Body of pancreas (tissue), 4 donors: ENCODE measurements around the gene RDX. TPM values are rescaled to one million over a fixed set of nuclear protein-coding genes. Genes with fewer than 3 reads are reported as not detected.
"Not testable (repeated sequence)": the region's sequence is repeated elsewhere in the genome, so short reads cannot be mapped to it uniquely, and the experiment has no call there.

Experiments
- ATAC-seq: fragments of 150-250 bp; one replicate; pipeline ENCODE4 v1.9.1; 2016
- DNase-seq, 4 donors: peaks; one replicate each; pipeline ENCODE4 v3.0.0-alpha.2; 2019
- H3K27ac ChIP-seq, 4 donors: fragments of 200-600 bp; sonication (generic); 1 replicate in 3 of 4; 2 replicates in 1 of 4; pipeline versions ENCODE4 v1.5.1 to v1.6.1; 2016 to 2019; ENCODE audit warnings: mild to moderate bottlenecking in 1 of 4, mixed read lengths in 1 of 4, moderate library complexity in 1 of 4
- H3K27me3 ChIP-seq, 2 donors: fragments of 200-600 bp; sonication (generic); one replicate each; pipeline ENCODE4 v1.6.0; 2016; ENCODE audit warnings: mild to moderate bottlenecking in 1 of 2
- H3K36me3 ChIP-seq, 2 donors: fragments of 200-600 bp; sonication (generic); replicated peaks in 1 of 2; 2 replicates each; pipeline ENCODE4 v1.5.1; 2016; ENCODE audit warnings: low read depth in 2 of 2; ENCODE audit not compliant: insufficient read depth in 1 of 2
- H3K4me1 ChIP-seq: fragments of 200-600 bp; sonication (generic); one replicate; pipeline ENCODE4 v1.6.0; 2016
- H3K4me3 ChIP-seq, 2 donors: fragments of 200-600 bp; sonication (generic); 1 replicate in 1 of 2; 2 replicates in 1 of 2; pipeline ENCODE4 v1.5.1; 2016 to 2019
- H3K9me3 ChIP-seq, 3 donors: fragments of 200-600 bp; sonication (generic); 1 replicate in 2 of 3; 2 replicates in 1 of 3; pipeline ENCODE4 v1.5.1; 2016
- POLR2A ChIP-seq, 3 donors: fragments of 450-650 bp; IDR thresholded peaks; one replicate each; pipeline ENCODE4 v1.6.1; 2016; ENCODE audit warnings: antibody characterized with exemption in 3 of 3, mild to moderate bottlenecking in 2 of 3
- WGBS, 2 donors: methylation state at CpG; one replicate each; pipeline ENCODE4 v1.1.5; 2017; 5-methylcytosine and 5-hydroxymethylcytosine counted together
- intact Hi-C: fragments of 100-400 bp; cut with DNase I; formaldehyde crosslinking; loops from one replicate; pipeline ENCODE4 v1.15.1; 2023
- total RNA-seq, 2 donors: library from RNA; depleted of rRNA; stranded (reverse); fragments of >200 nt; gene quantifications; one replicate each; pipeline ENCODE4 v1.1.0, GENCODE V29; 2016
- TF ChIP-seq, protein P1 (sequence below), 7 experiments: fragments of 450-650 bp in 4 of 7; fragments of 200-600 bp in 3 of 7; sonication (generic) in 3 of 7; IDR thresholded peaks; one replicate each; pipeline ENCODE4 v1.5.1; 2016 to 2019; ENCODE audit warnings: antibody characterized with exemption in 7 of 7

Gene RDX
- total RNA-seq, 2 donors from 2014 or later, result 43.8 TPM

- H3K4me3 ChIP-seq, result no peak overlapping the region
- H3K36me3 ChIP-seq, result no peaks in the 10 kb centered on the region
- DNase-seq (no peak), ATAC-seq (no peak)
- WGBS, 2 donors, result 90 to 91% methylated on average over 5 of the region's 5 CpGs
- no peaks in the 10 kb centered on the region for H3K4me1 ChIP-seq
- no peaks in the 10 kb centered on the region for H3K27me3 ChIP-seq
- no peaks in the 10 kb centered on the region for H3K9me3 ChIP-seq
- no peak overlapping the region for H3K27ac ChIP-seq
- intact Hi-C loops, result loop anchor here (5.0 kb wide), 1 partner anchor 176 kb away; no protein-coding TSS in a partner anchor
- TF ChIP-seq POLR2A (IDR thresholded peaks at IDR 0.05), result no peak
- TF ChIP-seq, protein P1, sequence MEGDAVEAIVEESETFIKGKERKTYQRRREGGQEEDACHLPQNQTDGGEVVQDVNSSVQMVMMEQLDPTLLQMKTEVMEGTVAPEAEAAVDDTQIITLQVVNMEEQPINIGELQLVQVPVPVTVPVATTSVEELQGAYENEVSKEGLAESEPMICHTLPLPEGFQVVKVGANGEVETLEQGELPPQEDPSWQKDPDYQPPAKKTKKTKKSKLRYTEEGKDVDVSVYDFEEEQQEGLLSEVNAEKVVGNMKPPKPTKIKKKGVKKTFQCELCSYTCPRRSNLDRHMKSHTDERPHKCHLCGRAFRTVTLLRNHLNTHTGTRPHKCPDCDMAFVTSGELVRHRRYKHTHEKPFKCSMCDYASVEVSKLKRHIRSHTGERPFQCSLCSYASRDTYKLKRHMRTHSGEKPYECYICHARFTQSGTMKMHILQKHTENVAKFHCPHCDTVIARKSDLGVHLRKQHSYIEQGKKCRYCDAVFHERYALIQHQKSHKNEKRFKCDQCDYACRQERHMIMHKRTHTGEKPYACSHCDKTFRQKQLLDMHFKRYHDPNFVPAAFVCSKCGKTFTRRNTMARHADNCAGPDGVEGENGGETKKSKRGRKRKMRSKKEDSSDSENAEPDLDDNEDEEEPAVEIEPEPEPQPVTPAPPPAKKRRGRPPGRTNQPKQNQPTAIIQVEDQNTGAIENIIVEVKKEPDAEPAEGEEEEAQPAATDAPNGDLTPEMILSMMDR (IDR thresholded peaks at IDR 0.05), result no peak
These were observed 100.1 kb downstream of the RDX start for GRCh38 chr11:110196241-110196754.

GRCh38 chr11:110194211-110194766 lies 102.1 kb downstream of the RDX start:
- H3K4me3 ChIP-seq, DNase-seq, H3K27me3 ChIP-seq, H3K4me1 ChIP-seq, H3K9me3 ChIP-seq, H3K27ac ChIP-seq, ATAC-seq, intact Hi-C loops, H3K36me3 ChIP-seq: not testable (repeated sequence)
- 73% methylated on average over 10 of the region's 10 CpGs for WGBS, 2 donors

DNA sequence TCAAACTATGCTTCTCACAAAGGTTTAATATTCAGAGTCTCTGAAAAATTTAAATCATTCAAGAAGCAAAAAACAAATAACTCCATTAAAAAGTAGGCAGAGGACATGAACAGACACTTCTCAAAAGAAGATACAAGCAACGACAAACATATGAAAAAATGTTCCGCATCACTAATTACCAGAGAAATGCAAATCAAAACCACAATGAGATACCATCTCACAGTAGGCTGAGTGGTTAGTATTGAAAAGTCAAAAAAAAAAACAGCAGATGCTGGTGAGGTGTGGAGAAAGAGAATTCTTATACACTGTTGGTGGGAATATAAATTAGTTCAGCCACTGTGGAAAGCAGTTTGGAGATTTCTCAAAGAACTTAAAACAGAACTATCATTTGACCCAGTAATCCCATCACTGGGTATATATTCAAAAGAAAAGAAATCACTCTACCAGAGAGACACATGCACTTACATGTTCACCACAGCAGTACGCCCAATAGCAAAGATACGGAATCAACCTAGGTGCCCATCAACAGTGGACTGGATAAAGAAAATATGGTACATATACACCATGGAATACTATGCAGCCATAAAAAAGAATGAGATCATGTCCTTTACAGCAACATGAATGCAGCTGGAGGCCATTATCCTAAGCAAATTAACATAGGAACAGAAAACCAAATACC lies 103.7 kb downstream of the RDX start:
- intact Hi-C loops, H3K9me3 ChIP-seq, ATAC-seq, DNase-seq, H3K36me3 ChIP-seq, H3K4me1 ChIP-seq, H3K27ac ChIP-seq, H3K4me3 ChIP-seq, H3K27me3 ChIP-seq: not testable (repeated sequence)
- 84% methylated on average over 4 of the region's 4 CpGs for WGBS, 2 donors

DNA sequence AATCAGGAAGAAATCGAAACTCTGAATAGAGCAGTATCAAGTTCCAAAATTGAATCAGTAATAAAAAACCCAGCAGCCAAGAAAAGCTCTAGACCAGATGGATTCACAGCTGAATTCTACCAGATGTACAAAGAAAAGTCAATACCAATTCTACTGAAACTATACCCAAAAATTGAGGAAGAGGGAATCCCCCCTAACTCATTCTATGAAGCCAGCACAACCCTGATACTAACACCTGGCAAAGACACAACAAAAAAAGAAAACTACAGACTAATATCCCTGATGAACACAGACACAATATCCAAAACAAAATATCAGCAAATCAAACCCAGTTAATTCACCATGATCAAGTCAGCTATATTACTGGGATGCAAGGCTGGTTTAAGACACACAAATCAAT lies 105.5 kb downstream of the RDX start:
- H3K4me3 ChIP-seq, result no peak overlapping the region
- intact Hi-C loops, result no loop called here

DNA sequence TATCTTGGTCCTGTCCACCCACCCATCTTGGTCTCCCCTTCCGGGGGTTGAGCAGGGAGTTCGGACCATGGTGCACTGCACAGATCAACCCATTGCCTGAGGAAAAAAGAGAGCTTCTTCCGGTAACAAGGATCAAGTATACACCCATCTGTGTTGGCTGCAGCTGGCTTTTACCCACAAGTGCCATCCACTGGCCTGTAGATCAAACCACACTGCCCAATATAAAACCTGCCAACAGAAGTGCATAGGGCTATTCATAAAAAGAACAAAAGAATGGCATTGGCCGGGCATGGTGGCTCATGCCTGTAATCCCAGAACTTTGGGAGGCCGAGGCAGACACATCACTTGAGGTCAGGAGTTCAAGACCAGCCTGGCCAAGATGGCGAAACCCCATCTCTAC lies 108.7 kb downstream of the RDX start:
- DNase-seq (no peak), ATAC-seq (no peak)
- intact Hi-C loops, result no loop called here
- Histone ChIP-seq H3K27me3 (no peaks in the 10 kb centered on the region), H3K9me3 (no peaks in the 10 kb centered on the region), H3K4me3 (no peak overlapping the region), H3K4me1 (peaks cover 22% of the 10 kb centered on the region), H3K27ac (no peak overlapping the region), H3K36me3 (no peaks in the 10 kb centered on the region)
- 88 to 93% methylated on average over 6 of the region's 6 CpGs for WGBS, 2 donors
- TF ChIP-seq, protein P1 (IDR thresholded peaks at IDR 0.05), result no peak
- no peak for TF ChIP-seq POLR2A (IDR thresholded peaks at IDR 0.05)

More for the DNA sequence above, 105.5 kb downstream of the RDX start:
- H3K27ac ChIP-seq, result no peak overlapping the region
- no peak for ATAC-seq
- DNase-seq, result no peak
- WGBS, 2 donors, result 70 to 94% methylated on average over 1 of the region's 1 CpG
- no peaks in the 10 kb centered on the region for H3K9me3 ChIP-seq
- no peaks in the 10 kb centered on the region for H3K27me3 ChIP-seq
- no peaks in the 10 kb centered on the region for H3K4me1 ChIP-seq
- TF ChIP-seq, protein P1 (IDR thresholded peaks at IDR 0.05), result no peak
- TF ChIP-seq POLR2A (IDR thresholded peaks at IDR 0.05), result no peak
- H3K36me3 ChIP-seq, result no peaks in the 10 kb centered on the region
